Thoracic aorta (tissue), 2 donors: ENCODE data around the gene CMIP. TPM values are rescaled to one million over a fixed set of nuclear protein-coding genes. Genes with fewer than 3 reads are reported as not detected.

Experiments used
- ATAC-seq: fragments of 150-250 bp; one replicate; pipeline ENCODE4 v1.8.0; 2017; ENCODE audit warnings: low read depth; ENCODE audit not compliant: insufficient number of reproducible peaks, low FRiP score
- DNase-seq: peaks from one replicate; pipeline ENCODE4 v3.0.0-alpha.2; 2020; ENCODE audit warnings: low spot score
- H3K27ac ChIP-seq, 2 donors: fragments of 200-600 bp; sonication (generic); 1 replicate in 1 of 2; 2 replicates in 1 of 2; pipeline ENCODE4 v1.5.1; 2016; ENCODE audit warnings: mild to moderate bottlenecking in 2 of 2, moderate library complexity in 2 of 2
- H3K27me3 ChIP-seq: fragments of 200-600 bp; sonication (generic); replicated peaks from 2 replicates; pipeline ENCODE4 v1.6.0; 2016; ENCODE audit warnings: mild to moderate bottlenecking; ENCODE audit not compliant: insufficient read depth
- H3K36me3 ChIP-seq: fragments of 200-600 bp; sonication (generic); one replicate; pipeline ENCODE4 v1.5.1; 2016
- H3K4me1 ChIP-seq, 2 donors: fragments of 200-600 bp; sonication (generic); 1 replicate in 1 of 2; 2 replicates in 1 of 2; pipeline versions ENCODE4 v1.5.1 to v1.6.0; 2016; ENCODE audit warnings: low read depth in 2 of 2, mild to moderate bottlenecking in 1 of 2; ENCODE audit not compliant: control insufficient read depth in 1 of 2
- H3K4me3 ChIP-seq: fragments of 200-600 bp; sonication (generic); 2 replicates; pipeline ENCODE4 v1.5.1; 2016; ENCODE audit warnings: mild to moderate bottlenecking
- H3K9me3 ChIP-seq: fragments of 200-600 bp; sonication (generic); 2 replicates; pipeline ENCODE4 v1.5.1; 2016
- CTCF ChIP-seq: fragments of 200-600 bp; sonication (generic); IDR thresholded peaks from one replicate; pipeline ENCODE4 v1.5.1; 2019; ENCODE audit warnings: antibody characterized with exemption
- total RNA-seq, 2 donors: library from RNA; depleted of rRNA; stranded (reverse); fragments of >200 nt; gene quantifications; one replicate each; pipeline versions ENCODE4 v1.1.0 to v1.2.3, GENCODE V29; 2016

Gene CMIP
- total RNA-seq, 2 donors from 2014 or later = 20.8 to 46.8 TPM

GRCh38 chr16:81618661-81619060, 174.1 kb downstream of the CMIP start:
- TF ChIP-seq CTCF = no peak
- H3K27ac ChIP-seq = no peak overlapping the region
- H3K4me1 ChIP-seq = peaks cover 5 to 11% of the 10 kb centered on the region in 2 donors
- H3K4me3 ChIP-seq = no peak overlapping the region
- H3K9me3 ChIP-seq = no peaks in the 10 kb centered on the region
- no peak for ATAC-seq
- DNase-seq = no peak
- H3K27me3 ChIP-seq = no peaks in the 10 kb centered on the region
- H3K36me3 ChIP-seq = no peaks in the 10 kb centered on the region

- Histone ChIP-seq H3K27ac (no peak overlapping the region), H3K9me3 (no peaks in the 10 kb centered on the region), H3K27me3 (no peaks in the 10 kb centered on the region), H3K4me1 (peaks cover 6 to 18% of the 10 kb centered on the region in 2 donors), H3K4me3 (no peak overlapping the region), H3K36me3 (no peaks in the 10 kb centered on the region)
- TF ChIP-seq CTCF = no peak
- DNase-seq (no peak), ATAC-seq (no peak)
These were observed 175.4 kb downstream of the CMIP start for GRCh38 chr16:81620029-81620428.

GRCh38 chr16:81620796-81621195, 176.2 kb downstream of the CMIP start:
- Histone ChIP-seq H3K27ac (no peak overlapping the region), H3K27me3 (no peaks in the 10 kb centered on the region), H3K9me3 (no peaks in the 10 kb centered on the region), H3K4me1 (peaks cover 8 to 26% of the 10 kb centered on the region in 2 donors), H3K36me3 (no peaks in the 10 kb centered on the region), H3K4me3 (no peak overlapping the region)
- DNase-seq (no peak), ATAC-seq (no peak)
- TF ChIP-seq CTCF = no peak

- ATAC-seq = no peak
- no peak overlapping the region for H3K27ac ChIP-seq
- no peak for TF ChIP-seq CTCF
These were observed 176.9 kb downstream of the CMIP start for GRCh38 chr16:81621496-81621895.

GRCh38 chr16:81623365-81624102, 178.9 kb downstream of the CMIP start:
- ATAC-seq (no peak), DNase-seq (no peak)
- no peaks in the 10 kb centered on the region for H3K36me3 ChIP-seq
- H3K27me3 ChIP-seq = no peaks in the 10 kb centered on the region
- peak; percentile 34 for TF ChIP-seq CTCF
- no peak overlapping the region for H3K27ac ChIP-seq
- no peaks in the 10 kb centered on the region for H3K9me3 ChIP-seq
- H3K4me1 ChIP-seq = peaks cover 4 to 19% of the 10 kb centered on the region in 2 donors
- H3K4me3 ChIP-seq = no peak overlapping the region

More at GRCh38 chr16:81621496-81621895, 176.9 kb downstream of the CMIP start:
- Histone ChIP-seq H3K9me3 (no peaks in the 10 kb centered on the region), H3K36me3 (no peaks in the 10 kb centered on the region), H3K4me3 (no peak overlapping the region), H3K4me1 (peaks cover 8 to 28% of the 10 kb centered on the region in 2 donors), H3K27me3 (no peaks in the 10 kb centered on the region)
- no peak for DNase-seq
